H9 (cell line): ENCODE measurements around the gene TACC2. TPM values are rescaled to one million over a fixed set of nuclear protein-coding genes. Genes with fewer than 3 reads are reported as not detected.

Experiments
- DNase-seq: peaks from one replicate; pipeline ENCODE4 v3.0.0-alpha.2; 2017
- H2AFZ ChIP-seq: one replicate; pipeline ENCODE4 v1.6.1; 2013; ENCODE audit warnings: mild to moderate bottlenecking, low read length, control low read depth, moderate library complexity
- H2AK5ac ChIP-seq: 2 replicates; pipeline ENCODE4 v1.6.1; 2013; ENCODE audit warnings: low read length, control low read depth, mixed read lengths; ENCODE audit not compliant: insufficient read length
- H2BK120ac ChIP-seq: one replicate; pipeline ENCODE4 v1.6.1; 2013; ENCODE audit warnings: low read depth, mild to moderate bottlenecking, low read length, control low read depth, inconsistent platforms; ENCODE audit not compliant: poor library complexity, severe bottlenecking
- H2BK12ac ChIP-seq: 2 replicates; pipeline ENCODE4 v1.6.1; 2013; ENCODE audit warnings: low read length, control low read depth, mixed read lengths, low read depth; ENCODE audit not compliant: insufficient read length
- H2BK15ac ChIP-seq: 2 replicates; pipeline ENCODE4 v1.6.1; 2013; ENCODE audit warnings: low read depth, low read length, control low read depth
- H2BK20ac ChIP-seq: one replicate; pipeline ENCODE4 v1.6.1; 2013; ENCODE audit warnings: low read depth, mild to moderate bottlenecking, low read length, control low read depth, inconsistent platforms; ENCODE audit not compliant: poor library complexity, severe bottlenecking
- H2BK5ac ChIP-seq: 2 replicates; pipeline ENCODE4 v1.6.1; 2013; ENCODE audit warnings: low read length, control low read depth, mixed read lengths; ENCODE audit not compliant: insufficient read length
- H3K14ac ChIP-seq: 2 replicates; pipeline ENCODE4 v1.6.1; 2013; ENCODE audit warnings: low read length, control low read depth; ENCODE audit not compliant: insufficient read depth
- H3K18ac ChIP-seq: 2 replicates; pipeline ENCODE4 v1.6.1; 2013; ENCODE audit warnings: low read depth, mild to moderate bottlenecking, mixed read lengths, low read length, control low read depth; ENCODE audit not compliant: insufficient read length
- H3K23ac ChIP-seq: 2 replicates; pipeline ENCODE4 v1.6.1; 2013; ENCODE audit warnings: low read length, control low read depth, mixed read lengths, low read depth; ENCODE audit not compliant: insufficient read length
- H3K23me2 ChIP-seq: 2 replicates; pipeline ENCODE4 v1.6.1; 2013; ENCODE audit warnings: low read depth, mild to moderate bottlenecking, mixed read lengths, low read length, control low read depth; ENCODE audit not compliant: insufficient read length, poor library complexity, severe bottlenecking
- H3K27ac ChIP-seq: 2 replicates; pipeline ENCODE4 v1.5.1; 2013; ENCODE audit warnings: low read length, control low read depth, mixed read lengths, low read depth; ENCODE audit not compliant: insufficient read length
- H3K27me3 ChIP-seq: 2 replicates; pipeline ENCODE4 v1.6.1; 2013; ENCODE audit warnings: low read length, control low read depth, inconsistent platforms; ENCODE audit not compliant: insufficient read depth
- H3K4ac ChIP-seq: 2 replicates; pipeline ENCODE4 v1.6.1; 2013; ENCODE audit warnings: low read depth, mild to moderate bottlenecking, control low read depth, inconsistent platforms, low read length, moderate library complexity
- H3K4me1 ChIP-seq: 2 replicates; pipeline ENCODE4 v1.6.1; 2013; ENCODE audit warnings: low read length, control low read depth, inconsistent platforms; ENCODE audit not compliant: insufficient read depth
- H3K4me2 ChIP-seq: 2 replicates; pipeline ENCODE4 v1.6.1; 2013; ENCODE audit warnings: low read length, control low read depth, mixed read lengths; ENCODE audit not compliant: insufficient read length, insufficient read depth
- H3K56ac ChIP-seq: 2 replicates; pipeline ENCODE4 v1.6.1; 2013; ENCODE audit warnings: low read depth, mild to moderate bottlenecking, mixed read lengths, low read length, control low read depth; ENCODE audit not compliant: insufficient read length
- H3K79me1 ChIP-seq: 2 replicates; pipeline ENCODE4 v1.6.1; 2013; ENCODE audit warnings: low read depth, mild to moderate bottlenecking, moderate library complexity, low read length, control low read depth, inconsistent platforms; ENCODE audit not compliant: insufficient read depth, poor library complexity, severe bottlenecking
- H3K79me2 ChIP-seq: 2 replicates; pipeline ENCODE4 v1.6.1; 2013; ENCODE audit warnings: low read length, control low read depth, inconsistent platforms; ENCODE audit not compliant: insufficient read depth
- H3K9ac ChIP-seq: 2 replicates; pipeline ENCODE4 v1.6.1; 2013; ENCODE audit warnings: low read length, control low read depth, mixed read lengths; ENCODE audit not compliant: insufficient read length; ENCODE audit errors: extremely low read depth
- H3K9me3 ChIP-seq: one replicate; pipeline ENCODE4 v1.6.1; 2013; ENCODE audit warnings: low read depth, low read length, inconsistent platforms; ENCODE audit not compliant: control insufficient read depth
- H3T11ph ChIP-seq: one replicate; pipeline ENCODE4 v1.6.1; 2013; ENCODE audit warnings: mild to moderate bottlenecking, low read length, control low read depth, inconsistent platforms
- H4K20me1 ChIP-seq: one replicate; pipeline ENCODE4 v1.6.1; 2013; ENCODE audit not compliant: control insufficient read depth, insufficient read length, insufficient read depth
- H4K5ac ChIP-seq: 2 replicates; pipeline ENCODE4 v1.6.1; 2013; ENCODE audit warnings: low read depth, mild to moderate bottlenecking, mixed read lengths, low read length, control low read depth; ENCODE audit not compliant: insufficient read length
- H4K8ac ChIP-seq: replicated peaks from 2 replicates; pipeline ENCODE4 v1.6.1; 2013; ENCODE audit warnings: low read length, control low read depth, mixed read lengths, low read depth; ENCODE audit not compliant: insufficient read length
- H4K91ac ChIP-seq: 2 replicates; pipeline ENCODE4 v1.6.1; 2013; ENCODE audit warnings: low read depth, mild to moderate bottlenecking, moderate library complexity, mixed read lengths, low read length, control low read depth; ENCODE audit not compliant: insufficient read length
- H3K27ac Mint-ChIP-seq, 3 experiments: 2 replicates in 2 of 3; 3 replicates in 1 of 3; pipeline ENCODE4 v1.8.0; 2020 to 2021; ENCODE audit warnings: mixed read lengths in 3 of 3, mild to moderate bottlenecking in 1 of 3, moderate library complexity in 1 of 3
- H3K27me3 Mint-ChIP-seq: 2 replicates; pipeline ENCODE4 v1.8.0; 2021; ENCODE audit warnings: low read depth, mild to moderate bottlenecking, moderate library complexity, mixed read lengths
- H3K36me3 Mint-ChIP-seq, 3 experiments: 2 replicates in 2 of 3; 3 replicates in 1 of 3; pipeline ENCODE4 v1.8.0; 2020 to 2021; ENCODE audit warnings: low read depth in 3 of 3, mixed read lengths in 3 of 3; ENCODE audit not compliant: insufficient read depth in 1 of 3
- H3K4me1 Mint-ChIP-seq, 2 experiments: 2 replicates each; pipeline ENCODE4 v1.8.0; 2020; ENCODE audit warnings: mixed read lengths in 2 of 2
- H3K4me3 Mint-ChIP-seq, 2 experiments: 2 replicates in 1 of 2; 3 replicates in 1 of 2; pipeline ENCODE4 v1.8.0; 2020 to 2021; ENCODE audit warnings: mild to moderate bottlenecking in 2 of 2, mixed read lengths in 2 of 2, moderate library complexity in 1 of 2
- H3K9me3 Mint-ChIP-seq, 2 experiments: 2 replicates in 1 of 2; 3 replicates in 1 of 2; pipeline ENCODE4 v1.8.0; 2020; ENCODE audit warnings: mild to moderate bottlenecking in 2 of 2, mixed read lengths in 2 of 2, moderate library complexity in 1 of 2
- CTCF ChIP-seq: fragments of 200-600 bp; sonication (generic); conservative IDR thresholded peaks from 3 replicates; pipeline ENCODE4 v1.8.0; 2021; ENCODE audit warnings: antibody characterized with exemption, mild to moderate bottlenecking
- WGBS: extraction: QIAGEN DNeasy Blood & Tissue Kit; methylation state at CpG from one replicate; pipeline ENCODE4 v1.1.7; 2013; ENCODE audit warnings: missing lambda C conversion rate, low lambda C conversion rate, mixed read lengths; ENCODE audit not compliant: insufficient read length; ENCODE audit errors: extremely low coverage; 5-methylcytosine and 5-hydroxymethylcytosine counted together
- total RNA-seq: library from RNA; stranded (reverse); gene quantifications from 2 replicates; pipeline ENCODE4 v1.2.1, GENCODE V29; 2021

Gene TACC2
- total RNA-seq, 1 experiment from 2014 or later, result 58.1 TPM

DNA sequence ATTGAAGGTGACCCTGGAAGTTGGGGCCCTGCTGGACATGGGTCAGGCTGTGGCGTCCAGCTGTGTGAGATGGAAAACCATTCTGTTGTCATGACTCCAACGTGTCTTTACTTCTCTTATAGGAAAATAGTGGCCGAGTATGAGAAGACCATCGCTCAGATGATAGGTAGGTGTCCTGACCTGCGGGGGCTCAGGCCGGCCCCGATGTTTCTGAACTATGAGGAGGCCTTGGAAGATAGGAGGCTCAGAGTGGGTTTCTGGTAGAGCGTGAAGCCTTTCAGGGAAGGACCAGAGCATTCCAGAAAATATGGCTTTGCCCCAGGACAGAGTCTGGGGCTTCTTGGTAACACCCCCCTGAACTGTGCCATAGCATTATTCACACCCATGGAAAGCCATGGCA is 252.9 kb downstream of the TACC2 start:
- H3K9me3 Mint-ChIP-seq, result no peaks in the 10 kb centered on the region
- no peak for TF ChIP-seq CTCF
- H4K5ac ChIP-seq, result no peak overlapping the region
- H3K4ac ChIP-seq, result no peak overlapping the region
- no peak overlapping the region for H3K4me3 Mint-ChIP-seq
- H3K56ac ChIP-seq, result no peak overlapping the region
- H2AK5ac ChIP-seq, result no peak overlapping the region
- H2BK20ac ChIP-seq, result no peak overlapping the region
- no peak overlapping the region for H4K8ac ChIP-seq
- no peak overlapping the region for H3K18ac ChIP-seq
- no peak overlapping the region for H3K9ac ChIP-seq
- no peak overlapping the region for H4K91ac ChIP-seq
- no peaks in the 10 kb centered on the region for H3K79me2 ChIP-seq
- no peak overlapping the region for H3T11ph ChIP-seq
- no peaks in the 10 kb centered on the region for H3K79me1 ChIP-seq
- H2BK12ac ChIP-seq, result no peak overlapping the region
- H3K27me3 Mint-ChIP-seq, result no peaks in the 10 kb centered on the region
- H2BK120ac ChIP-seq, result no peak overlapping the region
- no CpG with 5 or more reads among the region's 8 CpGs for WGBS
- H3K14ac ChIP-seq, result no peak overlapping the region
- H3K9me3 ChIP-seq, result no peaks in the 10 kb centered on the region
- H4K20me1 ChIP-seq, result no peaks in the 10 kb centered on the region
- peaks cover 11 to 15% of the 10 kb centered on the region in 2 experiments for H3K4me1 Mint-ChIP-seq
- H3K23me2 ChIP-seq, result no peaks in the 10 kb centered on the region
- no peak overlapping the region for H3K23ac ChIP-seq
- H3K4me2 ChIP-seq, result no peak overlapping the region
- no peaks in the 10 kb centered on the region for H3K4me1 ChIP-seq
- no peaks in the 10 kb centered on the region for H3K27me3 ChIP-seq
- DNase-seq, result no peak
- no peak overlapping the region for H2BK5ac ChIP-seq
- peak overlapping the region in 1 of 3 experiments; percentile 23; a peak in 1 of 7 replicates for H3K27ac Mint-ChIP-seq
- H3K36me3 Mint-ChIP-seq, result peaks cover 35 to 73% (median 51%) of the 10 kb centered on the region in 3 experiments
- no peak overlapping the region for H2BK15ac ChIP-seq
- H3K27ac ChIP-seq, result no peak overlapping the region
- no peak overlapping the region for H2AFZ ChIP-seq
